SU-DHL-6 (cell line): Measurements from ENCODE around the gene CNKSR3.

Source experiments
- H2AFZ ChIP-seq: fragments of 200-600 bp; sonication (generic); 2 replicates; pipeline ENCODE4 v1.6.1; 2014; ENCODE audit warnings: low read depth, mild to moderate bottlenecking, moderate library complexity, mixed read lengths, antibody characterized with exemption, low read length; ENCODE audit not compliant: severe bottlenecking
- H3F3A ChIP-seq: fragments of 200-600 bp; shearing (Covaris generic); 2 replicates; pipeline ENCODE4 v1.6.0; 2016; ENCODE audit warnings: antibody characterized with exemption, mild to moderate bottlenecking; ENCODE audit not compliant: insufficient read depth
- H3K27ac ChIP-seq: fragments of 200-600 bp; sonication (generic); 2 replicates; pipeline ENCODE4 v1.5.1; 2016; ENCODE audit warnings: low read depth, mild to moderate bottlenecking, low read length, moderate library complexity, mixed read lengths
- H3K27me3 ChIP-seq: fragments of 200-600 bp; sonication (generic), shearing (Covaris generic); 2 replicates; pipeline ENCODE4 v1.6.0; 2014; ENCODE audit warnings: mild to moderate bottlenecking, low read length
- H3K36me3 ChIP-seq: fragments of 200-600 bp; sonication (generic); 2 replicates; pipeline ENCODE4 v1.6.1; 2014; ENCODE audit warnings: mild to moderate bottlenecking, low read length, mixed read lengths
- H3K4me2 ChIP-seq: fragments of 300-600, 200-600 bp; shearing (Covaris generic), sonication (generic); 2 replicates; pipeline ENCODE4 v1.6.0; 2014; ENCODE audit warnings: low read length, low read depth, mild to moderate bottlenecking; ENCODE audit not compliant: poor library complexity, severe bottlenecking
- H3K4me3 ChIP-seq: fragments of 200-600 bp; sonication (generic); 2 replicates; pipeline ENCODE4 v1.5.1; 2014; ENCODE audit warnings: antibody characterized with exemption, low read length, mild to moderate bottlenecking, mixed read lengths; ENCODE audit not compliant: insufficient read depth, poor library complexity, severe bottlenecking
- H3K79me2 ChIP-seq: fragments of 200-600 bp; sonication (generic); 2 replicates; pipeline ENCODE4 v1.6.1; 2014; ENCODE audit warnings: mild to moderate bottlenecking, low read length, moderate library complexity; ENCODE audit not compliant: insufficient read depth
- H3K9ac ChIP-seq: fragments of 200-600 bp; sonication (generic); 2 replicates; pipeline ENCODE4 v1.7.0; 2014; ENCODE audit warnings: mild to moderate bottlenecking, low read length
- H3K9me2 ChIP-seq: fragments of 200-600 bp; sonication (generic); replicated peaks from 2 replicates; pipeline ENCODE4 v1.6.1; 2014; ENCODE audit warnings: low read length; ENCODE audit not compliant: insufficient read depth
- H3K9me3 ChIP-seq: fragments of 200-600 bp; sonication (generic); 2 replicates; pipeline ENCODE4 v1.6.1; 2014; ENCODE audit warnings: low read length, mixed read lengths; ENCODE audit not compliant: insufficient read depth
- H4K20me1 ChIP-seq: fragments of 200-600 bp; sonication (generic); 2 replicates; pipeline ENCODE4 v1.6.1; 2014; ENCODE audit warnings: low read depth, mild to moderate bottlenecking, antibody characterized with exemption, low read length, moderate library complexity, mixed read lengths
- CTCF ChIP-seq: fragments of 200-600 bp; sonication (generic); IDR thresholded peaks from one replicate; pipeline ENCODE4 v1.5.1; 2017; ENCODE audit warnings: antibody characterized with exemption, mild to moderate bottlenecking, low read length, moderate library complexity; ENCODE audit not compliant: insufficient read depth, poor library complexity, severe bottlenecking
- EZH2phosphoT487 ChIP-seq: fragments of 200-600 bp; sonication (generic), shearing (Covaris generic); conservative IDR thresholded peaks from 2 replicates; pipeline ENCODE4 v1.6.1; 2018; ENCODE audit warnings: mild to moderate bottlenecking, antibody characterized with exemption, low read length, moderate library complexity, mixed read lengths

CNKSR3 gene

GRCh38 chr6:154537511-154538325 is 27.2 kb upstream of the CNKSR3 start:
- no peaks in the 10 kb centered on the region for H3K9me3 ChIP-seq
- no peak overlapping the region for H3K27ac ChIP-seq
- H3K4me3 ChIP-seq: no peak overlapping the region
- no peaks in the 10 kb centered on the region for H4K20me1 ChIP-seq
- H2AFZ ChIP-seq: no peak overlapping the region
- no peaks in the 10 kb centered on the region for H3K27me3 ChIP-seq
- no peak overlapping the region for H3K4me2 ChIP-seq
- no peaks in the 10 kb centered on the region for H3K36me3 ChIP-seq
- no peak overlapping the region for H3K9ac ChIP-seq
- H3K79me2 ChIP-seq: no peaks in the 10 kb centered on the region
- H3F3A ChIP-seq: no peaks in the 10 kb centered on the region
- TF ChIP-seq EZH2phosphoT487 (no peak), CTCF (no peak)
- no peaks in the 10 kb centered on the region for H3K9me2 ChIP-seq

- H3K4me2 ChIP-seq: no peak overlapping the region
- H3K9me2 ChIP-seq: no peaks in the 10 kb centered on the region
- H3K79me2 ChIP-seq: no peaks in the 10 kb centered on the region
- no peaks in the 10 kb centered on the region for H3K9me3 ChIP-seq
- no peak for TF ChIP-seq EZH2phosphoT487
- no peak for TF ChIP-seq CTCF
- H4K20me1 ChIP-seq: no peaks in the 10 kb centered on the region
- no peak overlapping the region for H2AFZ ChIP-seq
- no peak overlapping the region for H3K4me3 ChIP-seq
- H3K27ac ChIP-seq: no peak overlapping the region
- no peak overlapping the region for H3K9ac ChIP-seq
- no peaks in the 10 kb centered on the region for H3F3A ChIP-seq
- H3K36me3 ChIP-seq: no peaks in the 10 kb centered on the region
- no peaks in the 10 kb centered on the region for H3K27me3 ChIP-seq
Observed at GRCh38 chr6:154536999-154537398, 26.5 kb upstream of the CNKSR3 start.

DNA sequence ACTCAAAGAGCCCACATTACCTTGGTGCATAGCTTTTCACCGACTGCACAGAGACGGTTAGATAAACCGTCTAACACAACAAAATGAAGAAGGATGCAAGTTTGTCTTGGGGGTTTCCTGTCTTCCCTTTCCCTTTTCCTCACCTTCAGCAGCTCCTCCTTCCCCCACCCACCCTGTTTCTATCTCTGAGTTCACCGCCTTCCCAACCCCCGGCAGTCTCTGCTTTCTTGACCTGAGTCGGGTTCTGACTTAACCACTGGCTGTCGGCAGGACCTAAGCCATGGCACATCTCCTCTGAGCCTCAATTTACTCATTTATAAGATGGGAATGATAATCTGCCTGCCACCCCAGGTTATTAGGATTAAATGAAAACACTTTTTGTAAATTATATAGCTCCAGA is 25.8 kb upstream of the CNKSR3 start:
- H3K79me2 ChIP-seq: no peaks in the 10 kb centered on the region
- no peaks in the 10 kb centered on the region for H3K9me2 ChIP-seq
- TF ChIP-seq EZH2phosphoT487 (no peak), CTCF (no peak)
- H3K4me3 ChIP-seq: no peak overlapping the region
- no peaks in the 10 kb centered on the region for H3K36me3 ChIP-seq
- H3K9ac ChIP-seq: no peak overlapping the region
- H3K4me2 ChIP-seq: no peak overlapping the region
- H4K20me1 ChIP-seq: no peaks in the 10 kb centered on the region
- H3K27ac ChIP-seq: no peak overlapping the region
- no peaks in the 10 kb centered on the region for H3K27me3 ChIP-seq
- no peaks in the 10 kb centered on the region for H3K9me3 ChIP-seq
- no peaks in the 10 kb centered on the region for H3F3A ChIP-seq
- H2AFZ ChIP-seq: no peak overlapping the region
